Lung microvascular endothelial cell (primary cell): ENCODE measurements around the gene ERP44. TPM values are rescaled to one million over a fixed set of nuclear protein-coding genes. Genes with fewer than 3 reads are reported as not detected.
A peak's percentile ranks its signal among the peaks of the same experiment; 100 is the strongest.

Experiments used
- DNase-seq, 2 donors: peaks; one replicate each; pipeline versions ENCODE4 v3.0.0 to v3.0.0-alpha.2; 2010; ENCODE audit warnings: low read depth in 2 of 2
- total RNA-seq: library from RNA; depleted of rRNA; stranded (reverse); fragments of >200 nt; gene quantifications from 2 replicates; pipeline ENCODE4 v1.2.1, GENCODE V29; 2014

The ERP44 gene
- total RNA-seq, 1 donor from 2014 or later: 7.7 TPM

- DNase-seq: peak; percentile 74 to 85
Measured at GRCh38 chr9:99948896-99949295, 149.9 kb downstream of the ERP44 start.

GRCh38 chr9:99948482-99948881 lies 150.3 kb downstream of the ERP44 start:
- no peak for DNase-seq

GRCh38 chr9:99947395-99947794 lies 151.4 kb downstream of the ERP44 start:
- no peak for DNase-seq

GRCh38 chr9:99936947-99937587 lies 161.7 kb downstream of the ERP44 start:
- DNase-seq: no peak

GRCh38 chr9:99931155-99931840 lies 167.5 kb downstream of the ERP44 start:
- DNase-seq: no peak

GRCh38 chr9:99929652-99930051 lies 169.1 kb downstream of the ERP44 start:
- no peak for DNase-seq

Other genes starting within 250 kb of the ERP44 start
- 11.6 and 11.9 TPM in 2 replicates for gene STX17, start 192.3 kb downstream of the ERP44 start, total RNA-seq
- 16.3 and 20.6 TPM in 2 replicates for gene INVS, start 243 bp upstream of the ERP44 start, total RNA-seq